ENCODE measurements around the gene CTXN1.

GRCh38 chr19:7973883-7974282 is 47.9 kb upstream of the CTXN1 start:
- TF ChIP-seq CTCF (IDR thresholded peaks at IDR 0.05) (no peak), POLR2A (IDR thresholded peaks at IDR 0.05) (no peak)

All from adrenal gland (tissue), 5 donors.